ENCODE results near the gene CYFIP1.

Gene CYFIP1

DNA sequence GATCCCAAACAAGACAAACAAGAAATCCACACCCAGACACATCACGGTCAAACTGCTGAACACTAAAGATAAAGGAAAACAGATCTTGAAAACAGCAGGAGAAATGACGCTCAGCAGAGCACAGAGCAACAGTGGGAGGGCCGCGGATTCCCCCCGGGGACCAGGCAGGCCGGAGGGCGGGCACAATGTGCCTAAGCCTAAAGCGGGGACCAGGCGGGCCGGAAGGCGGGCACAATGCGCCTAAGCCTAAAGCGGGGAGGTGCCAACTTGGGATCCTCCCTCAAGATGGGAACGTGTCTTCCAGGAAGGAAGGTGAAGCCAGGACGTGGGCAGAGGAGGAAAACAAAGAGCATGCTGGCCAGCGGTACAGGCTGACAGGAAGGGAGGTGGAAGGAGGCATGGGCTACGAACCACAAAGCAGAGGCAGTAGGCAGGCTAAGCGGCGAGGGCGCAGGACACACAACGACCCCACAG is 31.1 kb downstream of the CYFIP1 start:
- DNase-seq, result peak; percentile 18 to 50

DNA sequence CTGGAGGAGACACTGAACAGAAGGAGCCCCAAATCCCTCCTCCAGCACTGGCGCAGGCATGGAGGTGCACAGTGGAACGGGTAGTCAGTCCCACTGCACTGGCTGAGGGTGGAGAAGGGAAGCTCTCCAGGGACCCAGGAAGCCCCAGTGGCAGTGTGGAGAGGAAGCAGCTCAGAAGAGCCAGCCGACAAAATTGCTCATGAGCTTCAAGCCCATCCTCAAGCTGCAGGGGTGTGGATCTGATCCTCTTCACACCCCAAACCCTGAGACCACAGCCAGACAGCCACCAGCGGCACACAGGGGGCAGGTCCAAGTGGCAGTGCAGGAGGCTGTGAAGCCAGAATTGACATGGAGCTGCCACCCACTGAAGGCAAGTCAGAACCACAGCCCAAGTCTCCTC is 32.1 kb downstream of the CYFIP1 start:
- DNase-seq, result no peak

DNA sequence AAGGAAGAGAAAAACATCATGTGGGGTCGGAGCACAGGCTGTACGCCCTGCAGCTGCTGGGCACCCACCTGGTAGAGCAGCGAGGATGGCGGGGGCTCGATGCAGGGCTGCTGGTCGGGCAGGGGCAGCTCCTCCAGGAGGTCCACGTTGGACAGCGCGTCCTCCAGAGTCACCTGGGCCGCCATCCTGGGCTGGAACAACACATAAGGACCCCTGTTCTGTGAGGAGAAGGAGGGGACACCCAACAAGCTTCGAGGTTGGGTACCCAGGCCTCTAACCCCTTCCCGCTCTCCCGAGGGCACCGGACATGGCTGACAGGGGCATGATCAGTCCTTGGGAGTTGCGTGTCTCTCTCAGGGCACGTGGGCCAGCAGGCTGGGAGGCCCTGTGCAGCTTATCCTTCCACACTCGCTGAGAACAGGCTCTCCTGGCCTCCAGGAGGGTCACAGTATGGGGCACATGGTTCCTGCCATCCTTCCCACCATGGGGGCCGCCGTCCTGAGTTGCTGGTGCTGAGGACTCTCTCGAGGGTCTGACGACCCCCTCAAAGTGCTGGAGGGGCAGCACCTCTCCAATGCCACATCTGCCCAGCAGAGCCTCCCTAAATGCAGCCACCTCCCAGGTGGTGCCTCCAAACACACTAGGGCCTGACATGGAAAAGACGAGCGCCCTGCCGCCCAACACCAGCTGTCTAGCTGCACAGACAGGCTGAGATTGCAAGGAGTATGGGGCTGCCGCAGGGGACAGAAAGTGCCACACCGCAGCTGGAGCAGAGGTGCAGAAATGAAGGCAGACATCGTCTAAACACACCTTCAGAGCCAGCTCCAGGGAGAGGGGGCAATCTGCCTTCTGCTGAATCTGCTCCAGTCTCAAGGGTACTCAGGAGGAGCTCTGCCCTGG is 32.8 kb downstream of the CYFIP1 start:
- no peak for DNase-seq

DNA sequence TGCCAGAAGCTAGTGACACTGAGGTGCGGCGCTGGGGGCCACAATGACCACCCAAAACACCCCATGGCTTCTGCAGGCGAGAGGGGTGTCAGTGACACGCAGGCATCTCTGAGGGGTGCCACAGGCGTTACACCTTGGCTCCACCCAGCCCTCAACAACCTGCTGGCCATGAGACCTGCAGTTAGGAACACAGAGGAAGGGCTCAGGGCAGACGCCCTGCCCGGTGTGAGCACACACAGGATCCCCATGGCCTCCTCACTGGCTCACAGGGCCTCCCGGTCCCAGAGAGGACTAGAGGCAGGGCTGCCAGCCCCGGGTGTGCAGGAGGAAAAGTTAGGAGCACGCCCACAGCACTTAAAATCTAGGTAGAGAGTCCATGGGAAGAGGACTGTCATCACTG is 35.1 kb downstream of the CYFIP1 start:
- no peak for DNase-seq

DNA sequence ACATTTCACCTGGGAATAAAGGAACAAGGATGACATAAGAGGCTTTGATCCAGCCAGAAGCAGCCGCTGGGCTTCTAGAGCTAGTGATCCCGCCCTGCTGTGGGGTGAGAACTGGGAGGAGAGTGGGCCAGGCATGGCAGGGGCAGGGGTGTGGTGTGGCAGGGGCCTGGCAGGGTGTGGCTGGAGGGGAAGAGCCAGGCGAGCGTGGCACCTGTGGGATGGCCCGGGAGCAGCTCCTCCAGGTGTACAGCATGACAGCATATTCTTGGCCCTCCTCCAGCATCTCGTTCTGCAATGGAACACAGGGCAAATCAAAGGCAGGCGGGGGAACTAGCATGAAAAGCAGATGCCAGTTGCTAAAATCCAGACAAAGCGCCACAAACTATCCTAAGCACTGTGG is 35.5 kb downstream of the CYFIP1 start:
- peak; percentile 51 to 54 for DNase-seq

DNA sequence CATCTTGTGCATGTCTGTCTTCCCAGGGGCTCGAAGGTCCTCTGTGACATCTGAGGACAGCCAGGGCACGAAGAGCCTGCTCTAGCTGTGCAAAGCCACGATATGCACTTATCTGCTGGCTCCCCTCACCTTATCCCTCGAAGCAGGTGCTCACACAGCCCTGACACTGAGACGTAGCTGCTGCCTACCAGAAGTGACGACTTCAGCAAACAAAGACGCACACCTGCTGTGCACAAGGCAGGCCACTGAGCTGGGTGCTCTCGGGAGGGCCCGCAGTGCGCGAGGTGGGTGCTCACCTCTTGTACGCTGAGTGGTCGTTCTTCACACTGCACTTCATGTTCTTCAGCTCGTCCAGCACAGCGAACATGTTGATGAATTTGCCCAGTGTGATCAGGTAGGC is 37.3 kb downstream of the CYFIP1 start:
- DNase-seq, result peak in 1 of 2 experiments; percentile 40

DNA sequence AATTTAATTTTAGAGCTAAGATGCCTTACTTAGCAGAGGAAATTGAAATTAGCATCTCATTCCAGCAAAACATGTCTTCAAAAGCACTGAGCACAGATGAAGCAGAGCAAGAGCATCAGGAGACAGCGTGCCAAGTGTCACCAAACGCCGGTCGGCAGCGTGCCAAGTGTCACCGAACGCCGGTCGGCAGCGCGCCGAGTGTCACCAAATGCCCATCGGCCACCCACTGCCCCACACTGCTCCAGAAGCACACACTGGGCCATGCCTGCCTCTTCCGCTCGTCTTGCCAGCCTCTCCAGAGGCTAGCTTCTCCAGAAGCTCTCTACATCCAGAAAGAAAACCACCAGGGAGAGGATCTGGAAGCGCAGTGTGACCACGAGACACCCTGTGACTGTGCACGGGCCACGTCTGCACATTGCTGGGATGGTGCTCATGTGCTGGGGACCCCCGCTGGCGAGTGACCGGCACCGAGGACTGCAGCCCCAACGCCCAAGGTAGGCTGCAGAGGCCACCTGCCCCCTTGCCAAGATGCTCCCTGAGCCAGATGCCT is 37.8 kb downstream of the CYFIP1 start:
- DNase-seq, result no peak

DNA sequence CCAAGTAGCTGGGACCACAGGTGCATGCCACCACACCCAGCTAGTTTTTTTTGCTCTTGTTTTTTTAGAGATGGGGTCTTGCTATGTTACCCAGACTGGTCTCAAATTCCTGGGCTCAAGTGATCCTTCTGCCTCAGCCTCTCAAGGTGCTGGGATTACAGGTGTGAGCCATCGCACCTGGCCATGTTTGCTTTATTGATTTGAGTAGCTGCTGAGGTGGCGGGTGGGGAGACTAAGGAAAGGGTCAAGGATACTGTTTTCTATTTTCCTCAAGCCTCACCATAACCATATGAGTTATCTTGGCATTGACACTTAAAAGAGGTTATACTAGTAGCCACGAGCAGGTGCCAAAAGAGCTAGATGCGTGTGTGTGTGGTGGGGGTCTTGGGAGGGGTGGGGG is 39.0 kb downstream of the CYFIP1 start:
- no peak for DNase-seq

DNA sequence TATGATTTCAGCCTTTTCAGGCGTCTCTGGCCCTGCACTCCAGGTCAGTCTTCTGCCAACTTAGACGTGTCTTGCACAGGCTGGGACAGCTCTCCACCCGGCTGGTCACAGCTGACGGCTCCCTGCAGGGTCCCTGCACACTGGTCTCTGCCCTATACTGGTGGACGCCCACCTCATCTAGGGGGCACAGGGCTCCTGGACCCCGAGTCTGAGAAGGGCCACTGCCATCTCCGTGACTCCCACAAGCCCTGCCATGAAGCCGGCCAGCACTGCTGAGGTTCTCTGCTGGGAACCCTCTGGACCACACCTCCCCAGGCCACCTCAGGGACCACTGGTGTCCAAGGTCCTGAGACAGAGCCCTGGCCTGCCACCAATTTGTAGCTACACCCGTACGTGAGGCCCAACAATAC is 40.5 kb downstream of the CYFIP1 start:
- no peak for DNase-seq

DNA sequence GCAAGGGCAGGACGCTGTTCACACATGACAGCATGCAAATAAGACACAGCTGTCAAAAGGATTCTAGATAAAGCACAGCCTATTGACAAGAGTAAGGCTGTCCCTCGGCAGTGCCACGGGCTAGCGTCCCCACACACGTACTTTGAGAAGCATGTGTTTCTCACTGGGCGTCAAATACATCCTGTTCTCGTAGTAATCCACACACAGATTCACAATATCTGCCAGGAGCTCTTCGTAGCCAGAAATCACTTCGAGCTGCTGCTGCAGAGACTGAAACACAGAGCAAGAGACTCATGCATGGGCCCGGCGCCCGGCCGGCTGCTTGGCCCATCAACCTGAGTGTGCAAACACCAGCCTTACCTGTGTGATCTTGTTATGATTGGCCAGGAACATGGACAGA is 41.1 kb downstream of the CYFIP1 start:
- no peak for DNase-seq

DNA sequence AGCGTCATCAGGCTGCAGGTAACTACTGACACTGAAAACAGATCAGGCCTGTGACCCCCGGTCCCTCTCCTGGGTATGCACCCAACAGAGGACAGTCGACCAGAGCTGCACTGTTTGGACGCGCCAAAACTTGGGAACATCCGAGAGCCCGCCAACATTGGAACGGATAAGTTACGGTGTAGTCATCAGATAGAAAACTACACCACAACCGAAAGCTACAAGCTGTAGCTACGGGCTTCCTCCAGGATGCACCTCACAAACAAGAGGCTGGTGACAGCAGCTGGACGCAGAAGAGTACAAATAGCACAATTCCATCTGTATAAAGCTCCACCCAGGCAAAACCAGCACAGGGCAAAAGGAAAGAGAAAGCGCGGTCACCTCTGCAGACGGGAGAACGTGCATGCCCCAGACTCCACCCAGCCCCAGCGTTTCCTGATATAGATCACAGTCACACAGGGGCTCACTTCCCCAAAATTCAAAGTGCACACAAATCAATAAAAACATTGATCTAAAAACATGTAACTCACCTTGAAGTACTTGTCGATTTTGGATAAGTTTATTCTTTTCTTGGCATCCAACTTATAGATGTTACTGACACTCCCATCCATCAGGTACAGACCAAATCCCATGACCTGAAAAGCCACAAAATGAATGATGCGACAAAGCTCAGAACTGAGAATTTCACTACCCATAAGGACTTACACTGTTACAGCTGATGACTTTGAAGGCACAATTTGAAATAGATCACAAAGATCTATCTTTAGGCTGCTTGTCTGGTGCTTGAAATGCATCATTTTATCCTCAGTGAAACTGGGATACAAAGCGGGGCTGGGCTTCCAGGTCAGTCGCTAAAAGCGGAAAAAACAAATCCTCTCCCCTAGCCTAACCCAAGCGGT is 43.3 kb downstream of the CYFIP1 start:
- DNase-seq, result no peak

DNA sequence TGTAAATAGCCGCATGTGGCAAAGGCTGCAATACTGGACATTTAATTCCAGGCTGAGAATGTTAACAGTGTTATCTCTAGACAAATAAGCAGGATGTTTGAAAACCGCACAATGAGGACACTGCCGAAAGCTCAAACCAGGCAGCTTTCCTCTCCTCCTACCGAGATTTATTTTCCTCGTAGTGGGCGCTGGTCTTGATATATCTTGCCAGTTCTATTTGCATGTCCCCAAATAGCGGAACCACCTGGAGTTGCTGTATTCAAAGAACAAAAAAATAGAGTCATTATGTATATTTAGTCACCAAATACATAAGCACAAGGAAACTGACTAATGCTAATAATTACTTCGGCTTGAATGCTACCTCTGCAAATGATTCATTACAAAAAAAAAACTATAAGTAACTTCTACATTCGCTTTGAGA is 46.5 kb downstream of the CYFIP1 start:
- no peak for DNase-seq

DNA sequence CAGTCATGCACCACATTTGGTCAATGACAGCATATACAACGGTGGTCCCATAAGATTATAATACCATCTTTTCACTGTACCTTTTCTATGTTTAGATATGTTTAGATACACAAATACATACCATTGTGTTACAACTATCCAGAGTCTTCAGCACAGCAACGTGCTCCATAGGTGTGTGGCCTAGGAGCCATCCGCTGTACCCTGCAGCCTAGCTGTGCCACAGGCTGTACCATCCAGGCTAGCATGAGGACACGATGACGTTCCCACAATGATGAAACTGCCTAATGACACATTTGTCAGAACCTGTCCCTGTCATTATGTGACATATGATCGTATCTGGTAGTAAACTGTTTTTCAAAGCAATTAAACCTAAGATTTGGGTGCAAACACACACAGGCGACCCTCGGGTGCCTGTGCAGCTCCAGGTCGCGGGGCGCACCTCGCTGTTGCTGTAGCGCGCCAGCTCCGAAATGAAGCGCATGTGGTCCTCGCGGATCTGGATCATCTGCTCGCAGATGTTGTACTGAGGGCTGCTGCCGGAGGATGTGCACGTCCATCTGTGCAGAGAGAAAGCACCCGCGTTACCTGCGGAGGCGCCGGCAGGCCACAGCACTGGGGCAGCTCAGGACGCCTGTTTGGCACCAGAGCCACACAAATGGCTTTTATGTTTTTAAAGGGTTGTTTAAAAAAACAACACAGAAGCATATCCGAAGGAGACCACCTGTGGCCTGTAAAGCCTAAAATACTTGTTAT is 48.2 kb downstream of the CYFIP1 start:
- no peak for DNase-seq

DNA sequence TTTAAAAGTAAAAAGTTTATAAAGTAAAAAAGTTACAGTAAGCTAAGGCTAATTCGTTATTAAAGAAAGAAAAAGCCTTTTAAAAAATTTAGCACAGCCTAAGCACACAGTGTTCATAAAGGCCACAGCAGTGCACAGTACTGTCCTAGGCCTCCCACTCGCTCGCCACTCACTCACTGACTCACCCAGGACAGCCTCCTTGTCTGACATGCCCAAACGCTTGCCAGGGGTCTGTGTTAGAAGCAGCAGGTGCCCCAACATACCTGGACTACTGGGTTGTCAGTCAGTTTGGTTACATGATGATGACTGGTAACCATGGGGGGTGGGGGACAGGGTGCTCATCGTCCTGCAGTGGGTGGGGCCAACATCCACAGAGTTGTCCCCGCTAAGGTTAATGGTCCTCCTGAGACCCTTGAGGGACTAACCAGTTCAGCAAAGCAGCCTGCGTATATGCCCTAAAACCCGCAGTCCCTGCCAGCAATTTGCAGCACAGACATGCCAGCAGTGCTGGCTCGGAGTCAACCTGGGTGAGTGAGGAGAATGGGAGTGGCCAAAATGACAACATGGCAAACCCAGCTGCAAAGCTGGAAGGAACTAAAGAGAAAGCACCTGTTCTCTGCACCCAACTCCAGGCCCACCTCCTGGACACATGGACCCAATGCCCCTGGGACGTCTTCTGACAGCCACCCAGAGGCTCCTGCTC is 49.2 kb downstream of the CYFIP1 start:
- no peak for DNase-seq

DNA sequence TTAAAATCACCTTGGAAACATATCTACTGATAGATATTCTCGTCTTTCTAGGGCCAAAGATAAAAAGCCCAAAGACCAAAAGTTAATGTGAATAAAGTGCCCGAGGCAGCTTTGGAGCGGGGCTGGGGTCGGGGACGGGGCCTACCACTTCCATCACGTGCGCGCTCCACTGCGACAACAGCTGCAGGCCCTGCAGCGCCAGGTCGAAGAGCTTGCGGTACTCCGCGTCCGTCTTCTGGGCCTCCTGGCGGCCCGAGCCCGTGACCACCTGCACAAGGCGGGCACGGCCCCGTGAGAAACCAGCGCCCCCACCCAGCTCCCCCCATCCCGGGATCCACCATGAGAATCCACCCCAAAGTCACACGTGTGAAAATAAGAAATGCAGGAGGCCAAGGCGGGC is 52.4 kb downstream of the CYFIP1 start:
- no peak for DNase-seq

DNA sequence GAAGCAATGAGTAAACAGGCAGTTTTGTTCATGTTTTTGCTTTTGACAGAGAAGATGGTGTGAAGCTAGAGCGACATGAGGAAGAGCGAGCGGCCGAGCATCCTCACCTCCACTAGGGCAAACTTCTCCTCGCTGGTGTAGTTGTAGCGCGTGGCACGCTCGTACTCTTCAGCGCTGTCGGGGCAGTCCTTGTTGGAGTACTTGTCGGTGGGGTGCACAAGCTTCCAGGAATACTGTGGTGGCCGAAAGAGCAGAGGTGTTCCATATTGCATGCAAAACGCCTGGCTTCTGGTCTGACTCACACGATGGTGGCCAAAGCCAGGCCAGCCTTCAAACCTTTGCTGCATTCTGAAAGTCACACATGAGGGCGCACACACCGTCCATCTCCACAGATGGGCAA is 54.3 kb downstream of the CYFIP1 start:
- no peak for DNase-seq

DNA sequence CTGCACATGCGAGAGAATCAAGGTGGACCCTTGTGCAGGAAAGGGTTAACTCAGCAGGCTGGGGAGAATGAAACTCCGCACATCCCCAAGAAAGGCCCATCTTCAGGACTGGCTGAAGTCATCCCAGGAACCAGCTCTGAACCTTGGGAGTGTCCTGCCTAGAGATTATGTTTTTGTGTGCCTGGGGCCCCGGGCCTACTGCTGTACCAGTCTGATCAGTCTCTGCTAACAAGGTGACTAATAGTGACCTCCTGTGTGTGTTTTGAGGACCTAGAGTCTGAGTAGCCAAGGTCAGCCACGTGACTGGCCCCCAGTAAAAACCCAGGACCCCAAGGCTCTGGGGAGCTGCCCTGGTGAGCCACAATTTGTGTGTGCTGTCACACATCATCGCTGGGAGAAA is 58.2 kb downstream of the CYFIP1 start:
- no peak for DNase-seq

DNA sequence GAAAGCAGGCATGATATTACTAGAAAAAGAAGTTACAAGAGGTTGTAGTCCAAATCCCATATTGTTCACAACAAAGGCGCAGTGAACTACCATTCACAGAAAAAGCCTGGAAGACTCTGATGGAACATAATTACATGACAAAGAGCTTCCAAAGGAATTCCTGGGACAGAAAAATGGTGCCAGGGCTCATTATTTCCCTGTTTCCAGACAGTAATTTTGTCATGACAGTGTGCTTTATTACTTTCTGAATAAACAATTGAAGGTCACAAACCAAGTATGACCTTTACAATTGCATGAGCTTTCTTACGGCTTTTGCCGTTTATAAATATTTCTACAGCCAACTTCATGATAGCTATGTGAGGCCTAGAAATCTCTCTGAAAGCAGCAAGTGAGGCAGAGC is 61.0 kb downstream of the CYFIP1 start:
- DNase-seq, result no peak

DNA sequence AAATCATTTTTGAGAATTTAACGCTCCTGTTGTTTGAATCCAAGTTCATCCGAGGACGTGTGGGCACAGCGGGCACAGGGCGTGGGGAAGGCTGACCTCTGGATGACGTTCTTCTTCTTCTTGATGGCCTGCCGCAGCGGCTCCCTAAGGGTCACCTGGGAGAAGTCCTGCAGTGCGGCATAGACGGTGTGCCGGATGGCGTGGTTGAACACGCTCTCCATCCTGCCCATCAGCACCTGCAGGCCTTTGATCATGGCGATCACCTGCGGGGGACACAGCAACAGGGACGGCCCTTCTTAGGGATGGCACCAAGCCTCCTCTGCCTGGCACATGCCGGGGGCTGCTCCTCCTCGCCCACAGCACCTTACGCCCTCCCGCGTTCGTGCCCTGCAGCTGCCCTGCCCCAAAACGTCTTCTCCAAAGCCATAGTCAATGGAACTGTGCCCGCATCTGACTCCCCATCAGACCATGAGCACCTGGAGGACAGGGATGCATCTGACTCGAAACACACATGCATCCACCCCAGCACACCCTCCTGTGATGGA is 61.5 kb downstream of the CYFIP1 start:
- no peak for DNase-seq

DNA sequence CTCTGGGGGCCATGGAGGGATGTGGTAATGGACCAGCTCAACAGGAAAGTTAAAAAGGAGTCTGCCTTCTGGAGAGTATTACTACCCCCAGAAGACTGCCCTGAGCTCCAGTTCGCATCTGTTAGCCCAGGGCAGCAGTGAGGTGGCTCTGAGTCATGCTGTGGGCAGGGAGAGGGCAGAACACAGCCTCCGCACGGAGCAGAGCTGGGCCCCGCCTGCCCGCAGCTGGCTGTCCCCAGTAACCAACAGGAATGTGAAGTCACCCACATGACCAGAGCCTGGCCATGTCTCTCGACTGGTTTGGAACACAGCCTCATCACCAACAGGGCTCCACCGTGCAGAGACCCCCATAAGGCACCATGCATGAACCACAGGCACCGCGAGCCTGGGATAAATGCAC is 62.1 kb downstream of the CYFIP1 start:
- no peak for DNase-seq

DNA sequence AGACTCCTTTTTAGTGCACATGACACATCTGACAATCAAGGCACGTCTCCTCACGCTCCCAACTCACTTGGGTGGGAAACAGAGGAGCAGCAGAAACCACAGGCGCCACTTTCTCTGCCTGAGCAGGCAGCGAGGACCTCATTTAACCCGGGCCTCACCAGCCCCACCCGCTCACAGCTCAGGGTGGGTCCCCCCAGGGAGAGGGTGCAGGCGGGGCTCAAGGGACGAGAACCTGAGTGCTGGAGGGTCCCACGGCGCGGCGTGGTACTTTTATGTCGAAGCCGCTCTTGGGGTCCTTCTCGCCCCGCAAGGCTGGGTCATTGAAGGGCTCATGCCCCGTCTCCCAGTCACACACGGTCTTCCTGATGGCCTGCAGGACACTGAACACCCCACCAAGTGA is 62.6 kb downstream of the CYFIP1 start:
- DNase-seq, result no peak

Measured in NCI-H187 (cell line).